Endothelial cell of umbilical vein (primary cell): Measurements from ENCODE around the gene ITPR1.

Experiments
- CTCF ChIP-seq, 2 donors: IDR thresholded peaks; 1 replicate in 1 of 2; 2 replicates in 1 of 2; pipeline ENCODE4 v1.5.1; 2011; ENCODE audit warnings: low read length in 2 of 2, mild to moderate bottlenecking in 2 of 2, moderate library complexity in 2 of 2, control low read depth in 1 of 2, inconsistent platforms in 1 of 2, low read depth in 1 of 2; ENCODE audit not compliant: insufficient read depth in 1 of 2; ENCODE audit errors: extremely low read depth in 1 of 2
- EZH2 ChIP-seq: IDR thresholded peaks from 2 replicates; pipeline ENCODE4 v1.6.1; 2012; ENCODE audit warnings: borderline replicate concordance, low read depth, mild to moderate bottlenecking, moderate library complexity, low read length, inconsistent platforms; ENCODE audit not compliant: severe bottlenecking
- MAX ChIP-seq: IDR thresholded peaks from 2 replicates; pipeline ENCODE4 v1.6.1; 2011; ENCODE audit not compliant: insufficient read depth, insufficient read length
- MYC ChIP-seq: IDR thresholded peaks from one replicate; pipeline ENCODE4 v1.6.1; 2011; ENCODE audit warnings: mild to moderate bottlenecking, low read depth, low read length
- POLR2A ChIP-seq: IDR thresholded peaks from 2 replicates; pipeline ENCODE4 v1.6.1; 2012; ENCODE audit warnings: low read depth, mild to moderate bottlenecking, control low read depth, low read length
- POLR2AphosphoS5 ChIP-seq: IDR thresholded peaks from 2 replicates; pipeline ENCODE4 v1.6.1; 2012; ENCODE audit warnings: low read depth, mild to moderate bottlenecking, control low read depth, low read length, moderate library complexity; ENCODE audit not compliant: insufficient read depth

DNA sequence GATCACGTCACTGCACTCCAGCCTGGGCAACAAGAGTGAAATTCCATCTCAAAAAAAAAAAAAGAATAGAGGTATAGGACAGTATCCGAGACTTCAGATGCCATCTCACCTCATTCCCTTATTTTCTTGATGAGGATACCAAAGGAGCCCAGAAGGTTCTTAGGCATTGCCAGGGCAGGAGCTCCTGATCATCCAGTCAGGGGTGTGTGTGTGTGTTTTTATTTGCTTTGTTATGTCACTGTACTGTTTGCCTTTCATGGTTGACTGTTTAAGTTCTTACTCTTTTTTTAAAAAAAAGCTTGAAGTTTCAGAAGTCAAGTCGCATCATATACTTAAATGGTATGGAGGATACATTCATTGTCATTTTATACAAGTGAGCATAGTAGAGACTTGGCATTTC, 346.1 kb downstream of the ITPR1 start:
- TF ChIP-seq CTCF (IDR thresholded peaks at IDR 0.05; ENCODE audit: extremely low read depth in 1 of 2, insufficient read depth in 1 of 2, low read depth in 1 of 2, low read length in 2 of 2) = no peak
- TF ChIP-seq POLR2A = no peak
- no peak for TF ChIP-seq MYC
- no peak for TF ChIP-seq POLR2AphosphoS5
- no peak for TF ChIP-seq EZH2
- TF ChIP-seq MAX = no peak
